ENCODE results near the gene MFAP1. TPM values are rescaled to one million over a fixed set of nuclear protein-coding genes. Genes with fewer than 3 reads are reported as not detected.

Gene MFAP1
- total RNA-seq, 1 experiment from 2014 or later = 44.7 TPM

GRCh38 chr15:43799209-43799944, 25.1 kb downstream of the MFAP1 start:
- no peak for TF ChIP-seq CTCF (conservative IDR thresholded peaks at IDR 0.05)
- Histone ChIP-seq H3K14ac (ENCODE audit: insufficient read depth, low read length) (no peak overlapping the region), H4K20me1 (ENCODE audit: control insufficient read depth, insufficient read depth, insufficient read length) (no peaks in the 10 kb centered on the region), H3K9me3 (ENCODE audit: control insufficient read depth, low read depth, low read length) (no peaks in the 10 kb centered on the region), H2BK15ac (ENCODE audit: low read depth, low read length) (no peak overlapping the region), H3K4ac (ENCODE audit: low read depth, low read length) (no peak overlapping the region), H2BK120ac (ENCODE audit: low read depth, low read length, poor library complexity, severe bottlenecking) (no peak overlapping the region), H3K79me1 (ENCODE audit: insufficient read depth, low read depth, low read length, poor library complexity, severe bottlenecking) (peaks cover under 1% of the 10 kb centered on the region), H3K9ac (ENCODE audit: extremely low read depth, insufficient read length, low read length) (no peak overlapping the region), H3K18ac (ENCODE audit: insufficient read length, low read depth, low read length) (no peak overlapping the region), H3K27ac (ENCODE audit: insufficient read length, low read depth, low read length) (no peak overlapping the region), H2AK5ac (ENCODE audit: insufficient read length, low read length) (no peak overlapping the region), H3K27me3 (ENCODE audit: insufficient read depth, low read length) (no peaks in the 10 kb centered on the region), H4K91ac (ENCODE audit: insufficient read length, low read depth, low read length) (no peak overlapping the region), H3K56ac (ENCODE audit: insufficient read length, low read depth, low read length) (no peak overlapping the region), H2BK20ac (ENCODE audit: low read depth, low read length, poor library complexity, severe bottlenecking) (no peak overlapping the region), H3K23me2 (ENCODE audit: insufficient read length, low read depth, low read length, poor library complexity, severe bottlenecking) (peaks cover 4% of the 10 kb centered on the region), H4K8ac (replicated peaks; ENCODE audit: insufficient read length, low read depth, low read length) (no peak overlapping the region), H3K4me1 (ENCODE audit: insufficient read depth, low read length) (peaks cover 9% of the 10 kb centered on the region; the same call in 1 of the 2 replicates), H3K79me2 (ENCODE audit: insufficient read depth, low read length) (no peaks in the 10 kb centered on the region), H3T11ph (ENCODE audit: low read length) (no peak overlapping the region), H3K23ac (ENCODE audit: insufficient read length, low read depth, low read length) (no peak overlapping the region), H3K4me2 (ENCODE audit: insufficient read depth, insufficient read length, low read length) (no peak overlapping the region), H2BK5ac (ENCODE audit: insufficient read length, low read length) (no peak overlapping the region), H2BK12ac (ENCODE audit: insufficient read length, low read depth, low read length) (no peak overlapping the region), H4K5ac (ENCODE audit: insufficient read length, low read depth, low read length) (no peak overlapping the region), H2AFZ (ENCODE audit: low read length) (no peak overlapping the region)
- WGBS (ENCODE audit: extremely low coverage, insufficient read length, low lambda C conversion rate) = no CpG with 5 or more reads among the region's 16 CpGs
- H3K27me3 Mint-ChIP-seq (ENCODE audit: low read depth) = no peaks in the 10 kb centered on the region; the same call in 1 of the 2 replicates
- H3K27ac Mint-ChIP-seq = peak overlapping the region in 2 of 3 experiments; percentile 87 to 94; a peak in 4 of 7 replicates
- peaks cover 43 to 81% (median 55%) of the 10 kb centered on the region in 3 experiments for H3K36me3 Mint-ChIP-seq (ENCODE audit: insufficient read depth in 1 of 3, low read depth in 3 of 3)
- no peaks in the 10 kb centered on the region for H3K9me3 Mint-ChIP-seq
- H3K4me3 Mint-ChIP-seq = peak overlapping the region in 1 of 2 experiments; percentile 99; a peak in 2 of 5 replicates
- peak; percentile 51 for DNase-seq
- peaks cover 59 to 64% of the 10 kb centered on the region in 2 experiments for H3K4me1 Mint-ChIP-seq

Measured in H9 (cell line).